GM23338 (cell line): ENCODE measurements around the gene ASXL2.

Experiments used
- CREB1 ChIP-seq: fragments of 250-450 bp; sonication (Bioruptor Pico); IDR thresholded peaks from 2 replicates; pipeline ENCODE4 v1.5.0; 2020; ENCODE audit warnings: low read depth, mild to moderate bottlenecking, moderate library complexity
- EZH2 ChIP-seq: fragments of 200-600 bp; sonication (generic); IDR thresholded peaks from one replicate; pipeline ENCODE4 v1.8.0; 2017; ENCODE audit warnings: antibody characterized with exemption, mild to moderate bottlenecking, low read depth; ENCODE audit not compliant: unreplicated experiment
- EZH2phosphoT487 ChIP-seq: fragments of 200-600 bp; sonication (generic); IDR thresholded peaks from one replicate; pipeline ENCODE4 v1.8.1; 2018; ENCODE audit warnings: antibody characterized with exemption; ENCODE audit not compliant: unreplicated experiment
- JUNB ChIP-seq: IDR thresholded peaks from one replicate; pipeline ENCODE4 v1.6.1; 2016; ENCODE audit warnings: antibody characterized with exemption; ENCODE audit not compliant: unreplicated experiment
- POLR2AphosphoS5 ChIP-seq: IDR thresholded peaks from 2 replicates; pipeline ENCODE4 v1.6.1; 2016; ENCODE audit warnings: antibody characterized with exemption, low read depth
- STAT1 ChIP-seq: IDR thresholded peaks from one replicate; pipeline ENCODE4 v1.6.1; 2016; ENCODE audit warnings: antibody characterized with exemption; ENCODE audit not compliant: unreplicated experiment
- ZNF114 ChIP-seq: fragments of 250-450 bp; sonication (Bioruptor Pico); IDR thresholded peaks from 2 replicates; pipeline ENCODE4 v1.5.0; 2020; ENCODE audit warnings: mild to moderate bottlenecking, moderate library complexity
- TF ChIP-seq, protein P1 (sequence below), 2 experiments: fragments of 200-600 bp in 1 of 2; sonication (generic) in 1 of 2; conservative IDR thresholded peaks; 2 replicates each; pipeline versions ENCODE4 v1.5.1 to v1.6.1; 2016 to 2017; ENCODE audit warnings: antibody characterized with exemption in 2 of 2, low read depth in 2 of 2, mild to moderate bottlenecking in 2 of 2, moderate library complexity in 1 of 2
- TF ChIP-seq, protein P2 (sequence below): IDR thresholded peaks from one replicate; pipeline ENCODE4 v1.6.1; 2018; ENCODE audit warnings: antibody characterized with exemption; ENCODE audit not compliant: unreplicated experiment

DNA sequence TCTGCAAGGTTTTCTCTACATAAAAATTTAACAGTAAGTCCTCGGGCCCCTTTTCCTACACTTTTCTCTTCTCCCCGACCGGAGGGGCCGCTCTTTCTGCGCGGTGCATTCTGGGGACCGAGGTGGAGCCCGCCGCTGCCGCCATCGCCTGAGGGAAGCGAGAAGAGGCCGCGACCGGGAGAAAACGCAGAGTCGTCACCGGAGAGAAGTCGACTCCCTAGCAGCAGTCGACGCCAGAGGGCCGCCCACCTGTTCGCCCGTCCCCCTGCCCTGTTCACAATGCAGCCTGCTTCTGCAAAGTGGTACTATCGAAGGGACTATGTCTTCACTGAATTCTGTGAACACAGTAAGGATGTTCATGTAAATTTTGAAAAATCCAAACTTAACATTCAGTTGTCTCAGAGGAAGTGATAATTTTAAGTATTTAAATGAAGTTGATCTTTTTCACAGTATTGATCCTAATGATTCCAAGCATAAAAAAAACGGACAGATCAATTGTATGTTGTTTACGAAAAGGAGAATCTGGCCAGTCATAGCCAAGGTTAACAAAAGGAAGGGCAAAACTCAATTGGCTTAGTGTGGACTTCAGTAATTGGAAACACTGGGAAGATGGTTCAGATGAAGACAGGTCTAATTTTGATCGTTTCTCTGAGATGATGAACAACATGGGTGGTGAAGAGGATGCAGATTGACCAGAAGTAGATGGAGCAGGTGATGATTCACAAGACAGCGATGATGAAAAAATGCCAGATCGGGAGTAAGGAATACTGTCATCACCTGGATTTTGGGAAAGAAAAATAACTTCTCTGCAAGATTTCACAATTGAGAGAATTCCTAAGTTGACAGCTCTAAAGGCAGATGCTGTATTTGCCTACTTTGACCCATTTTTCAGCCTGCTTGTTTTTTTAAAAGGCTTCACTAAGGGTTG, 55.8 kb downstream of the ASXL2 start:
- TF ChIP-seq POLR2AphosphoS5 (no peak), EZH2 (no peak), JUNB (no peak), EZH2phosphoT487 (no peak), ZNF114 (CRISPR knock-in tag) (no peak), CREB1 (peak; percentile 79), STAT1 (no peak)
- TF ChIP-seq, protein P1, sequence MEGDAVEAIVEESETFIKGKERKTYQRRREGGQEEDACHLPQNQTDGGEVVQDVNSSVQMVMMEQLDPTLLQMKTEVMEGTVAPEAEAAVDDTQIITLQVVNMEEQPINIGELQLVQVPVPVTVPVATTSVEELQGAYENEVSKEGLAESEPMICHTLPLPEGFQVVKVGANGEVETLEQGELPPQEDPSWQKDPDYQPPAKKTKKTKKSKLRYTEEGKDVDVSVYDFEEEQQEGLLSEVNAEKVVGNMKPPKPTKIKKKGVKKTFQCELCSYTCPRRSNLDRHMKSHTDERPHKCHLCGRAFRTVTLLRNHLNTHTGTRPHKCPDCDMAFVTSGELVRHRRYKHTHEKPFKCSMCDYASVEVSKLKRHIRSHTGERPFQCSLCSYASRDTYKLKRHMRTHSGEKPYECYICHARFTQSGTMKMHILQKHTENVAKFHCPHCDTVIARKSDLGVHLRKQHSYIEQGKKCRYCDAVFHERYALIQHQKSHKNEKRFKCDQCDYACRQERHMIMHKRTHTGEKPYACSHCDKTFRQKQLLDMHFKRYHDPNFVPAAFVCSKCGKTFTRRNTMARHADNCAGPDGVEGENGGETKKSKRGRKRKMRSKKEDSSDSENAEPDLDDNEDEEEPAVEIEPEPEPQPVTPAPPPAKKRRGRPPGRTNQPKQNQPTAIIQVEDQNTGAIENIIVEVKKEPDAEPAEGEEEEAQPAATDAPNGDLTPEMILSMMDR (conservative IDR thresholded peaks at IDR 0.05; ENCODE audit: low read depth in 2 of 2), result peak in 1 of 2 experiments; percentile 15; a peak in 1 of 4 replicates
- TF ChIP-seq, protein P2, sequence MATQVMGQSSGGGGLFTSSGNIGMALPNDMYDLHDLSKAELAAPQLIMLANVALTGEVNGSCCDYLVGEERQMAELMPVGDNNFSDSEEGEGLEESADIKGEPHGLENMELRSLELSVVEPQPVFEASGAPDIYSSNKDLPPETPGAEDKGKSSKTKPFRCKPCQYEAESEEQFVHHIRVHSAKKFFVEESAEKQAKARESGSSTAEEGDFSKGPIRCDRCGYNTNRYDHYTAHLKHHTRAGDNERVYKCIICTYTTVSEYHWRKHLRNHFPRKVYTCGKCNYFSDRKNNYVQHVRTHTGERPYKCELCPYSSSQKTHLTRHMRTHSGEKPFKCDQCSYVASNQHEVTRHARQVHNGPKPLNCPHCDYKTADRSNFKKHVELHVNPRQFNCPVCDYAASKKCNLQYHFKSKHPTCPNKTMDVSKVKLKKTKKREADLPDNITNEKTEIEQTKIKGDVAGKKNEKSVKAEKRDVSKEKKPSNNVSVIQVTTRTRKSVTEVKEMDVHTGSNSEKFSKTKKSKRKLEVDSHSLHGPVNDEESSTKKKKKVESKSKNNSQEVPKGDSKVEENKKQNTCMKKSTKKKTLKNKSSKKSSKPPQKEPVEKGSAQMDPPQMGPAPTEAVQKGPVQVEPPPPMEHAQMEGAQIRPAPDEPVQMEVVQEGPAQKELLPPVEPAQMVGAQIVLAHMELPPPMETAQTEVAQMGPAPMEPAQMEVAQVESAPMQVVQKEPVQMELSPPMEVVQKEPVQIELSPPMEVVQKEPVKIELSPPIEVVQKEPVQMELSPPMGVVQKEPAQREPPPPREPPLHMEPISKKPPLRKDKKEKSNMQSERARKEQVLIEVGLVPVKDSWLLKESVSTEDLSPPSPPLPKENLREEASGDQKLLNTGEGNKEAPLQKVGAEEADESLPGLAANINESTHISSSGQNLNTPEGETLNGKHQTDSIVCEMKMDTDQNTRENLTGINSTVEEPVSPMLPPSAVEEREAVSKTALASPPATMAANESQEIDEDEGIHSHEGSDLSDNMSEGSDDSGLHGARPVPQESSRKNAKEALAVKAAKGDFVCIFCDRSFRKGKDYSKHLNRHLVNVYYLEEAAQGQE, result no peak
